Measurements from ENCODE around the gene ZNF208.

The ZNF208 gene

GRCh38 chr19:21883516-21883915, 127.2 kb downstream of the ZNF208 start:
- no peak overlapping the region for H3K27ac ChIP-seq
- TF ChIP-seq CTCF (conservative IDR thresholded peaks at IDR 0.05): no peak

Measured in VCaP (cell line).